Measurements from ENCODE around the gene TTC23L.
"Not testable (repeated sequence)": the region's sequence is repeated elsewhere in the genome, so short reads cannot be mapped to it uniquely, and the experiment has no call there.

TTC23L gene

GRCh38 chr5:34838785-34839714, at the start of gene TTC23L:
Gene TTC23L, plus strand, starts transcription at chr5:34839164. Its CDS starts 1,508 bp downstream, at chr5:34840672.
- FAIRE-seq: peak; percentile 81
- peak; percentile 99 for DNase-seq (ENCODE audit: low spot score)

DNA sequence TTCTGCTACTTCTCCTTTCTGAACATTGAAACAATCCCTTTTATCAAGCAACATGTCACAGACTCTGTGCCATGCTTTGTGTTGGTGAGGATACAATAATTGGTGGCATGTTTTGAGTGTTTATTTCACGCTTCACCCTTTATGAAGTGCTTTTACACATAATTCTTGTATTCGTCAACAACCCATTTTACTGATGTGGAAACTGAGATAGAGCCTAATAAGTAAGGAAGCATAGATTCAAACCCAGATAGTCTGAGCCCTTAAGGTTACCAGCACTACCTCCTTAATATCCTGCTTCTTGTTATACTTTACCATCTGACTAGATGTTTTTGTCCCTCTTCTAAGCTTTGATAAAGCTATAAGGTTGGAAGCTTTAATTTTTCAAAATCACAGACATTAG, 49.3 kb upstream of the TTC23L start:
- FAIRE-seq (no peak), DNase-seq (ENCODE audit: low spot score) (no peak)

DNA sequence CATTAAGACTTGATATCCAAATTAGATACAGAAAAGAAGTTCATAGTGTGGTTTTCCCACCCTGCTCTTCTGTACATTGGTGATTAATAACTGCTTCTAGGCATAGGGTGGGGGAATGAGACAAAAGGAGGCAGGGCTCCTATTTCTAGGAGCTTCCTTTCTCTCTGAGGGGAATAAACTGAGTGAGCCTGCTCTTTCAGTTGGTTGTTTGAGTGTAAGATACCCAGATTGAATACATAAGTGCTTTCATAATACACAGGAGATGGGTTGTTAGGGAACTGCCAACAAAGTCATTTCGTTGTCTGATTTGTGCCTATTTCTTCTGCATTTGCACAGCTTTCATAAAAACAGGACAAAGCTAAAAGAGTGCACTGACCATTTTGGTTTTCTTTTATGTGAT, 48.9 kb upstream of the TTC23L start:
- no peak for FAIRE-seq

DNA sequence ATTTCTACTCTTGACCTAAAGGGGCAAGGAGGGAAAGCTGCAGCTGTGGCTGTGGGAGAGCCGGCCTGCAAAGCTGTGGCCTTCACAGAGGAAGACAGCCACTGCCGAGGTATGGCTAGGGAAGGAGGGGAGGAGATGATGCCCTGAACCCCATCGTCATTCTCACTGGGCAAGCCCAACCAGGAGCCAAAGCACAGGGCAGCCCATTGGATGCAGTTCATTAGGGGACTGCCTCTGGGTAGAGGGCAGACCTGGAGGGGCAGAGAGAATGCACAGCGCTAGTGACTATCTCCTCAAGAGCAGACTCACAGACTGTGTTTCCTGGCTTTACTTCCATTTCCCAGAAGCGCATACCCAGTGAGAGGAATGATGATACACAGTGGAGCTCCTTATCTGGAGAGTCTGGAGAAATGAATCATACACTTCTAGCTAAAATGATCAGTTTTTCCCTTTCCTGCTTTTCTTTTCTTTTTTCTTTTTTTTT, 47.2 kb upstream of the TTC23L start:
- no peak for DNase-seq (ENCODE audit: low spot score)
- no peak for FAIRE-seq

More for the DNA sequence above, 48.9 kb upstream of the TTC23L start:
- no peak for DNase-seq (ENCODE audit: low spot score)

- FAIRE-seq (no peak), DNase-seq (ENCODE audit: low spot score) (no peak)
These were observed 36.0 kb upstream of the TTC23L start for GRCh38 chr5:34802834-34803563.

- FAIRE-seq: no peak
These were observed 34.8 kb upstream of the TTC23L start for GRCh38 chr5:34803974-34804732.

DNA sequence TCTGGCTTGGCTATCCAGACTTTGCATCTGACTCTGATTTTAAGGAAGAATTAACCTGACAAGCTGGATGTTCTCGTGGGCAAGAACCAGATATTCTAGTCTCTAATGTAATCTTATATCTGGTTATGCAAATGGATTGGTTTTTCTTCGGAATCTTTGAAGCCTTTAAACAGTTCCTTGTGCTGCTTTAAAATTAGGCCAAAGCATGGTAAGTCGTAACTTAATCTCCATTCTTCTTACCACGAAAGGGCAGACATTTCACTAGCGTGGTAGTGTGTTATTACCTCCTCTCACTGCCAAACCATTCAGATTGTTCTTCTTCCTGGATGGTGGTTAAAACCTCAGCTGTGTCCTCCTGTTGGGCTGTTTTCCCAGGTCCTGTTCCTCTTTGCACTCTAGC, 34.1 kb upstream of the TTC23L start:
- DNase-seq (ENCODE audit: low spot score) (no peak), FAIRE-seq (no peak)

More at GRCh38 chr5:34803974-34804732, 34.8 kb upstream of the TTC23L start:
- DNase-seq (ENCODE audit: low spot score): no peak

DNA sequence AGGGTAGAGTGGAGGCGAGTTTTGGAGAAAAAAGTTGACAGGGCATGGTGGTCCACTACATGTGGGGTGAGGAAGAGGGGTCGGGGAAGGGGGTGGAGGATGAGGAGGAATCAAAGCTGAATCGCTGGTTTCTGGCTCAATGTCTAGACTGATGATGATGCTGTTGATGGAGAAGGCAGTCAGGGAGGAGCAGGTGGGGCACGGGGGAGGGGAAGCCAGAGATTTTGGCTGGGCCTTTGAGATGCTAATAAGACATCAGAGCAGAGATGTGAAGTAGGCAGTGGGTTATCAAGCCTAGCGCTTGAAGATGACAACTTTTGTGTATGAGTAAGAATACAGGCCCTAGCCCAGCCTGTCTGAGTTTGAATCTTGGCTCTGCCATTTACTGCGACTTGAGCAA, 32.4 kb upstream of the TTC23L start:
- DNase-seq (ENCODE audit: low spot score) (no peak), FAIRE-seq (no peak)

DNA sequence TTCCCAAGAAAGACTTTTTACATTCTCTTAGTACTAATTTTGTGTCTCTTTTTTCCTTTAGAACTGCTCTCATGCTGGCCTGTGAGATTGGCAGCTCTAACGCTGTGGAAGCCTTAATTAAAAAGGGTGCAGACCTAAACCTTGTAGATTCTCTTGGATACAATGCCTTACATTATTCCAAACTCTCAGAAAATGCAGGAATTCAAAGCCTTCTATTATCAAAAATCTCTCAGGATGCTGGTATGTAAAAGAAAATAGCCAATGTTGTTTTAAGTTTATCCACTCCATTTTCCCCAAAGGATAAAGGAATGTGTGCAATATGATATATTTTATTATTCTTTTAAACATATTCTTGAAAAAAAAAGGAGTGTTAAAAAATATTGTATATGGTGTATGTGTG, 27.3 kb upstream of the TTC23L start:
- FAIRE-seq (no peak), DNase-seq (ENCODE audit: low spot score) (no peak)

- DNase-seq (ENCODE audit: low spot score) (no peak), FAIRE-seq (no peak)
These were observed 25.5 kb upstream of the TTC23L start for GRCh38 chr5:34813509-34813908.

DNA sequence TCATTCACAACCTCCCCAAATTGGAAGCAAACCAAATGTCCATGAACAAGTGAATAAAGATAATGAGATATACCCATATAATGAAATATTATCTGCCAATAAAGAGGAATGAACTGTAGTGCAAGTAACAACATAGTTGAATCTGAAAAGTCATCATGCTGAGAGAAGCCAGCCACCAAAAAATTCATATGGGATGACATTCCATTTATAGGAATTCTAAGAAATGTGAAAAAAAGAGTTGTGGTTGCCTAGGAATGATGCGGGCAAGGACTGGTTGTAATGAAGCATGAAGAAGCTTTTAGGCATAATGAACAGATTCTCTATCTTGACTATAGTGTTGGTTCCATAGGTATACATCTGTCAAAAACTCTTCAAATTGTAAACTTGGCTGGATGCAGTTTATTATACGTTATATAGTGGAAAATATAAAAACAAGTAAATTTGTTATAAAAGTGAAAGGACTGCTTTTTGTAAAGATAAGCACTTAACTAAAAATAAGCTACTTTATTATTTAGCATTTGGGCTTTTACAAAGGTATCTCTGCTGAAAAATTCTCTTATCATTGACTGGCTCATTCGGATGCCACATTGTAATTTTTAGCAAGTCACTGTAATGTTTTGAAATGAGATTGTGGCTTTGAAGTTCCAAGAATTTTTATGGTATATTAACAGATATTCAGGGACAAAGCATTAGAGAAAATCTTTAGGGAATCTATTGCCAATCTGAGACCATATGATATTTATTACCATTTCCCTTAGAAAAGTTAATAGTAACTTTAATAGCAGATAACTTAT, 21.2 kb upstream of the TTC23L start:
- FAIRE-seq (no peak), DNase-seq (ENCODE audit: low spot score) (no peak)

DNA sequence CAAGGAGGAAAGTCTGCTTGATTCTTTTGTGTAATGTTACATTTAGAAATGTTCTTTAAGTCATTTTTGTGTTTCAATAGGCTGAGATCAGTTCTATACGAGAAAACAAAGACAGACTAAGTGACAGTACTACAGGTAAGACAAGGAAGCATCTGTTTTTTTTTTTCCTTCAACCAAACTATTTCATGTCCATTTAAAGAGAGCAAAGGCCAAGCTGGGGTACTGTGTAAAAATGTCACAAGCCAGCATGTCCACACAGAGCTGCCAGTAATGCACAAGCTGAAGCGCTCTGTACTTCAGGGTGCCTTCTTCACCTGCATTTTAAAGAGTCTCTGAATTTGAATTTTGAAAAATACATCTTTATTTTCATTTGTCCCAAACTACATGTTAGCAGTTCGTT, 20.2 kb upstream of the TTC23L start:
- FAIRE-seq (no peak), DNase-seq (ENCODE audit: low spot score) (no peak)

DNA sequence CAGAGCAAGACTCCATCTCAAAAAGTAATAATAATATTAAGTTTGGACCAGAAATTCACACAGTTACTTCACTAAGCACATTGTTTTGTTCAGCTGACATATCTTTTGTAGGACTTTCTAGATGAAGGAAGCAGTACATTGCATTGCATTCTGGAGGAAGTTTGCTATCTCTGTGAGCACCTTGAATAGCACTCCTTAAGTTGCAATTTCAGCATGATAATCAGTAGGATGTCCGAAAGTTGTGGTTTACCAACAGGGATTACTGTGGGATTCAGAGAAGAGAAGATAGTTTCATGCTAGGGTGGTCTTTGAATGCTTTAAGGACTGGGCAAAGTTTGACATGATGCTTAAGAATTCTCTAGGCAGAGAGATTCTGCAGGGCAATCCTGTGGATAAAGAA, 18.4 kb upstream of the TTC23L start:
- DNase-seq (ENCODE audit: low spot score) (no peak), FAIRE-seq (no peak)

GRCh38 chr5:34822956-34823715, 15.8 kb upstream of the TTC23L start:
- FAIRE-seq (no peak), DNase-seq (ENCODE audit: low spot score) (no peak)

DNA sequence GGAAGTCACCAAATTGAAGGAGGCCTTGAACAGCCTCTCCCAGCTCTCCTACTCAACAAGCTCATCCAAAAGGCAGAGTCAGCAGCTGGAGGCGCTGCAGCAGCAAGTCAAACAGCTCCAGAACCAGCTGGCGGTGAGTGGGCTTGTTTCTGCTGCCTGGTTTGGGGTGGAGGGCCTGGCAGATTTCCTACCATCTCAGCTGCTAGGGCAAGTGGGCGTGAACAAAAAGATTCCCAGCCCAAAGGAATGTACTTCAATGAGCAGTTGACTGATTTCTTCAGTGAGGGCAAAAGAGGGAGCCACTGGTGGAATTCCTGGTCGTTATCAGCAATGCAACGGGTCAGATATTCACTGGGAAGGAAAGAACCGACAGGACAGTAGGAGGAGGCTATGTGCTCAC, 12.6 kb upstream of the TTC23L start:
- no peak for DNase-seq (ENCODE audit: low spot score)

DNA sequence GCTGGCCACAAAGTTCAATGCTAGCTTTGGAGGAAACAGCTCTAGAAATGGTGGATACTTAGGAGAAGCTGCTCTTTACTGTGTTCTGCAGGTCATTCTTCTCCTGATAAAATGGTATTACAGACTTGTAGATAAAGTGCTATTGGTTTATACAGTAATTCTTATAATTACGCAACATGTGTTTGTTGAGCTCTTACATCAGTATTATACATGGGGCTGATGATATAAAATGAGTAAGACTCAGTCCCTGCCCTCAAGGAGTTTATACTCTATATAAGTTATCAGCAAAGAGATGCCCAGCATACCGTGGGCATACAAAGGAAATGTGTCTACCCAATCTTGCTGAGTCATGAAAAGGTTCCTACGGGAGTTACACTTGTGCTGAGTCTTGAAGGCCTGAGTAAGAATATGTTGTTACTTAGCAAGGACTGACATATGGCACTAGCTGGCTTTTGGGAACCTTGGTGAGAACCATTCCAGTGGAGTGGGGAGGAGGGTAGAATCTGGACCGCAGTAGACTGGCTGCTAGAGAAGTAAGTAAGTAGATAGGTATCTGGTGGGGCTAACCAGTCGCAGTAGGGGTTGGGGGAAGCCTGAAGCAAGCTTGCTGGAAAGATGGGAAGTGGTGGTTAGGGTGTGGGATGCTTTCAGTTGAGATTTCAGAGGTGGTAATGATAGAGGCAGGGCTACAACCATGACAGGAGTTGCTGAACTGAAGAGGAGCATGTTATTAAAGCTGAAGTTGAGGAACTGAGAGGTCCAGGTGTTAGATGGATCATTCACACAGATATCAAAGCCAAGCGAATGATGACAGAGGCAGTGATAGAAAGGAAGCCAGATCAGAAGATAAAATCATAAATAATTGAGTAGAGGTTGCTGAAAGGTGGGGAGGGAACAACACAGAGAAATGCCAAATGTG, 11.1 kb upstream of the TTC23L start:
- DNase-seq (ENCODE audit: low spot score) (no peak), FAIRE-seq (no peak)

More for the DNA sequence above, 12.6 kb upstream of the TTC23L start:
- FAIRE-seq: no peak

DNA sequence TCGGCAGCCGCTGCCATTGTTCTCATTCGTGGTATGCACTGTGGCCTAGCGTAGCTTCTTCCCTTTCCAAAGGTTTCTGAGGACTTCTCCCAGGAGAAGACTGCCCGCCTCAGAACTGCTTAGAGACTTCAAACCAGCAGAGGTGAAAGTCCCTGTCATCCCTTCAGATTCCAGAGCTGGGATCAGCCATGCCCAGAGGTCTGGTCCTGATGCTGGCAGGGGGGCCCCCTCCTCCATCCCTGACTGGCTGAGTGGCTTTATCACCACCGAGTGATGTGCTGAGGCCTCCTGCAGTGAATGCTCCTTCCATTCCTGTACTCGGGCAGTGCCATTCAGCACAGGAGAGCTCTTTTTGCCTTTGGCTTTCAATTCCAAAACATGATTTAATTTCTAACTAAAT, 8.1 kb upstream of the TTC23L start:
- not testable (repeated sequence) for FAIRE-seq; DNase-seq (ENCODE audit: low spot score)

- DNase-seq (ENCODE audit: low spot score) (no peak), FAIRE-seq (no peak)
These were observed 7.7 kb upstream of the TTC23L start for GRCh38 chr5:34831303-34831702.

GRCh38 chr5:34832568-34832967, 6.4 kb upstream of the TTC23L start:
- no peak for DNase-seq (ENCODE audit: low spot score)
- FAIRE-seq: no peak
